ENCODE data around the gene TBCD.

Gene TBCD

GRCh38 chr17:82859431-82860403 is 107.9 kb downstream of the TBCD start:
- no peak for TF ChIP-seq CTCF (IDR thresholded peaks at IDR 0.05; ENCODE audit: control extremely low read depth, extremely low read depth, low read depth, missing control alignments)
- peak; percentile 73 for DNase-seq (ENCODE audit: extremely low spot score)
- ChIA-PET POLR2A (no interaction called here), CTCF (interaction anchor here (1.1 to 5.7 kb wide), 4 partner anchors 12 to 79 kb away, joined by 3 to 21 read pairs (median 3); no protein-coding TSS in a partner anchor)

DNA sequence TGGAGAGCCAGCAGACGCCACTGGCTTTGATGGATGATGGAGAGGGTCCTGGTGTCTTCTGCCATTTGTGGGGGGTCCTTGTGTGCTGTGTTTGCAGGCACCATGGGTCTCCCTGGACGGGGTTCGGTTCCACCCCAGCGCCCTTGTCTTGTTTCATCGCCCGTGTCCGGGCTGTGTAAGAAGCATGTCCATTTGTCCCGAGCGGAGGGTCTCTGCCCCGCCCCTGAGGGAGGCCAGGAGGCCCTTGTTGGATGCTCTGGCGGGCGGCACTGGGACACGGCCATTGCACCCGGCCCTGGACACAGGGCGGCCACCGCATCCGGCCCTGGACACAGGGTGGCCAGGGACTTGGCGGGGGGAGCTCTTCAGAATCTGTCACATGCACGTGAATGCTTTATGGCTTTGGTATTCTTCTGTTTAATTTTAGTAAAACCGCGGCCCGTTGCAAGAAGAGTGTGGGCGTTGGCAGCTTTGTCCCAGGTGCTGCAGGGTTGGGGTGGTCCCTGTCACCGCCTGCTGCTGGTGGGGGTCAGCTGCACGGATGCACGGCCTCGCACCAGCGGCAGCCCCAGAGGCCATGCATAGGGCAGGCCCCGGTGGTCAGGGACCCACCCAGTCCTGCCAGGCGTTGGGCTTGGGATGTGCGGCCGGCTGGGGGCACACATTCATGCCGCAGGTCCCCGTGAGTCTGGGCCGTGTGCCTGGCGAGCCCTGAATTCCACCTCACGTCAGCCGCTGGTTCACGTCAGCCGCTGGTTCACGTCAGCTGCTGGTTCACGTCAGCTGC is 108.9 kb downstream of the TBCD start:
- POLR2A ChIA-PET = no interaction called here
- CTCF ChIA-PET = interaction anchor here (0.9 to 5.7 kb wide), 6 partner anchors 8 to 81 kb away, joined by 3 to 21 read pairs (median 3); no protein-coding TSS in a partner anchor
- no peak for TF ChIP-seq CTCF (IDR thresholded peaks at IDR 0.05; ENCODE audit: control extremely low read depth, extremely low read depth, low read depth, missing control alignments)
- no peak for DNase-seq (ENCODE audit: extremely low spot score)

DNA sequence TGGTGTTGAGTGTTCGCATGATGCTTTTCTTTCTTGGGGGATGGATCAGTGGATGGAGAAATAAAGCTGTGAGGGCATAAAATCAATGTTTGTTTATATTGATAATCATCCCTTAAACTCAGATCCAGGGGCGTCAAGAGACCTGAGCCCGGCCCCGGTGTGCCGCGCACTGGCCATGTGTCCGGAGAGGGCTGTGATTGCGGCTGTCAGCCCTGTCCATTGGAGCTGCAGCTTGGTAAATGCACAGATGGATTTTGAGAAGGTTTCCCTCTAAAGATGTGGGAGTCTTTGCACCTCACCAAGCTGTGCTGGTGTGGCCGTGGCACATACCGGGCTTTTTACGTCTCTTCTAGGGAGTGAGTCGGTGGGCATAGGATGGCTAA is 109.5 kb downstream of the TBCD start:
- ChIA-PET POLR2A (no interaction called here), CTCF (interaction anchor here (0.9 to 5.7 kb wide), 5 partner anchors 9 to 81 kb away, joined by 3 to 21 read pairs (median 3); no protein-coding TSS in a partner anchor)
- no peak for TF ChIP-seq CTCF (IDR thresholded peaks at IDR 0.05; ENCODE audit: control extremely low read depth, extremely low read depth, low read depth, missing control alignments)
- DNase-seq (ENCODE audit: extremely low spot score) = no peak

DNA sequence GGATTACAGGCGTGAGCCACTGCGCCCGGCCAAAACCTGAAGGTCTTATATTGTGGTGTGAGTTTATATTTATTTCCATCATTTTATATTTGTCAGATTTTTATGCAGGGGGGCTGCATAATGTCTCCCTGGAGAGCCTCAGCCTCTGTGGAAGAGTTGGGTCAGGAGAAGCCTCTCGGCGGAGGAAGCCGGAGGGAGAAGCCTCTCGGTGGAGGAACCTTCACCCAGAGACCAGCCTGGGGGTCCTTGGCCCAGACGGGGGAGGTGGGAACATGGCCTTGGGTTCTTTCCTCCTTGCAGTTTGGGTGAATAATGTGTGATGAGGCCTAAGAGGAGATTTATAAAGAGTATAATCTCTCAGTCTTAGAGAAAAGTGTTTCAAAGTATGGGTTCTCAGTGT is 110.3 kb downstream of the TBCD start:
- DNase-seq (ENCODE audit: extremely low spot score) = no peak
- POLR2A ChIA-PET = interaction anchor here (0.7 kb wide), 1 partner anchor 11 kb away, joined by 4 read pairs; no protein-coding TSS in a partner anchor
- CTCF ChIA-PET = interaction anchor here (1.6 to 5.7 kb wide), 2 partner anchors 9 kb away, joined by 3 to 21 read pairs; no protein-coding TSS in a partner anchor
- no peak for TF ChIP-seq CTCF (IDR thresholded peaks at IDR 0.05; ENCODE audit: control extremely low read depth, extremely low read depth, low read depth, missing control alignments)

- no peak for DNase-seq (ENCODE audit: extremely low spot score)
- no peak for TF ChIP-seq CTCF (IDR thresholded peaks at IDR 0.05; ENCODE audit: control extremely low read depth, extremely low read depth, low read depth, missing control alignments)
- POLR2A ChIA-PET = no interaction called here
- CTCF ChIA-PET = interaction anchor here (1.3 to 1.9 kb wide), 7 partner anchors 8 to 81 kb away, joined by 3 to 11 read pairs (median 4); no protein-coding TSS in a partner anchor
Measured at GRCh38 chr17:82862737-82863382, 111.0 kb downstream of the TBCD start.
